Gastrocnemius medialis (tissue), 4 donors: ENCODE measurements around the gene RBKS.

Experiments used
- POLR2A ChIP-seq, 2 donors: fragments of 450-650 bp; IDR thresholded peaks; one replicate each; pipeline ENCODE4 v1.6.1; 2017; ENCODE audit warnings: antibody characterized with exemption in 2 of 2, mild to moderate bottlenecking in 2 of 2, moderate library complexity in 2 of 2
- TF ChIP-seq, protein P1 (sequence below), 5 experiments: fragments of 450-650 bp in 3 of 5; fragments of 200-600 bp in 2 of 5; sonication (generic) in 2 of 5; IDR thresholded peaks in 4 of 5; conservative IDR thresholded peaks in 1 of 5; 1 replicate in 4 of 5; 2 replicates in 1 of 5; pipeline ENCODE4 v1.5.1; 2016 to 2019; ENCODE audit warnings: antibody characterized with exemption in 5 of 5, mild to moderate bottlenecking in 3 of 5, moderate library complexity in 3 of 5

DNA sequence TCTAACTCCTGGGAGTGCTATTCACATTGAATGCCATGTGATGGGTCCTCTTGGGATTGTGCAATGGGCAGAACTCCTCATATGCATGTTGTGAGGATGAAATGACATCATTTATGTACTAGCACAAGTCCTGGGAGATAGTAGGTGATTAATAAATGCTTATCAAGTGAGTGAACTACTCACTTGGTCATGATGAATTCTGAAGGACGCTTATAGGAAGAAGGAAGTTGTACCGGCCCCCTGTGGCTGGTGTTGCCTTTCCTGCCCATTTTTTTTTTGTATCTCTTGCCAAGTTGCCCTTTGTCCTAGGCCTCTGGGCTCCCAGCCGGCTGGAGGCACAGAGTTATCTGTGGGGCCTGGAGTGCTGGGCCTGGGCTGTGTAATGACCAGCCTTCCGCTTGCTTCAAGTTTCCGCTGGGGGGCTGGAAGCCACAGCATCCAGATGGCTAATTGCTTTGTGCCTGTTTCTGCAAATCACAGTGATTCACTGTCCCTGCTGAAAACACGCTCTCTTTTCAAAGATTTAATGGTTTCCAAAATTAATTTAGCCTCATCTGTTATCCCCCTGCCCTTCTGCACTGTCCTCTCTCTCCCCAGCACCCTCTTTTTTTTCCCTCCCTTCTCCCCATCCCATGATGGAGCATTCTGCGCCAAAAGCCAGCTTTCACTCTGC lies 152.4 kb downstream of the RBKS start:
- TF ChIP-seq, protein P1, sequence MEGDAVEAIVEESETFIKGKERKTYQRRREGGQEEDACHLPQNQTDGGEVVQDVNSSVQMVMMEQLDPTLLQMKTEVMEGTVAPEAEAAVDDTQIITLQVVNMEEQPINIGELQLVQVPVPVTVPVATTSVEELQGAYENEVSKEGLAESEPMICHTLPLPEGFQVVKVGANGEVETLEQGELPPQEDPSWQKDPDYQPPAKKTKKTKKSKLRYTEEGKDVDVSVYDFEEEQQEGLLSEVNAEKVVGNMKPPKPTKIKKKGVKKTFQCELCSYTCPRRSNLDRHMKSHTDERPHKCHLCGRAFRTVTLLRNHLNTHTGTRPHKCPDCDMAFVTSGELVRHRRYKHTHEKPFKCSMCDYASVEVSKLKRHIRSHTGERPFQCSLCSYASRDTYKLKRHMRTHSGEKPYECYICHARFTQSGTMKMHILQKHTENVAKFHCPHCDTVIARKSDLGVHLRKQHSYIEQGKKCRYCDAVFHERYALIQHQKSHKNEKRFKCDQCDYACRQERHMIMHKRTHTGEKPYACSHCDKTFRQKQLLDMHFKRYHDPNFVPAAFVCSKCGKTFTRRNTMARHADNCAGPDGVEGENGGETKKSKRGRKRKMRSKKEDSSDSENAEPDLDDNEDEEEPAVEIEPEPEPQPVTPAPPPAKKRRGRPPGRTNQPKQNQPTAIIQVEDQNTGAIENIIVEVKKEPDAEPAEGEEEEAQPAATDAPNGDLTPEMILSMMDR (IDR thresholded peaks at IDR 0.05 in 4 of 5, conservative IDR thresholded peaks at IDR 0.05 in 1 of 5) = no peak
- TF ChIP-seq POLR2A (IDR thresholded peaks at IDR 0.05) = no peak
